ENCODE measurements around the gene ALOX15. TPM values are rescaled to one million over a fixed set of nuclear protein-coding genes. Genes with fewer than 3 reads are reported as not detected.
A peak's percentile ranks its signal among the peaks of the same experiment; 100 is the strongest.
"Not testable (repeated sequence)": the region's sequence is repeated elsewhere in the genome, so short reads cannot be mapped to it uniquely, and the experiment has no call there.

Gene ALOX15
- total RNA-seq, 1 donor from 2014 or later: 0.45 TPM

GRCh38 chr17:4598776-4599504 is 42.5 kb downstream of the ALOX15 start:
- Mint-ChIP-seq H3K4me3 (no peak overlapping the region), H3K36me3 (peaks cover 19% of the 10 kb centered on the region), H3K27me3 (ENCODE audit: low read depth) (no peaks in the 10 kb centered on the region), H3K4me1 (peaks cover 58% of the 10 kb centered on the region), H3K9me3 (no peaks in the 10 kb centered on the region), H3K27ac (peak overlapping the region; percentile 97)
- TF ChIP-seq CTCF (IDR thresholded peaks at IDR 0.05; ENCODE audit: unreplicated experiment): no peak
- no peak for DNase-seq (ENCODE audit: low spot score in 2 of 2, unreplicated experiment in 2 of 2)

GRCh38 chr17:4597975-4598374 is 43.5 kb downstream of the ALOX15 start:
- peak overlapping the region; percentile 82 for H3K27ac Mint-ChIP-seq
- no peaks in the 10 kb centered on the region for H3K27me3 Mint-ChIP-seq (ENCODE audit: low read depth)
- no peak overlapping the region for H3K4me3 Mint-ChIP-seq
- peaks cover 57% of the 10 kb centered on the region for H3K4me1 Mint-ChIP-seq
- H3K9me3 Mint-ChIP-seq: no peaks in the 10 kb centered on the region
- peaks cover 19% of the 10 kb centered on the region for H3K36me3 Mint-ChIP-seq
- no peak for DNase-seq (ENCODE audit: low spot score in 2 of 2, unreplicated experiment in 2 of 2)
- TF ChIP-seq CTCF (IDR thresholded peaks at IDR 0.05; ENCODE audit: unreplicated experiment): no peak

- Mint-ChIP-seq H3K4me1 (peaks cover 65% of the 10 kb centered on the region), H3K36me3 (peaks cover 16% of the 10 kb centered on the region), H3K9me3 (no peaks in the 10 kb centered on the region), H3K27me3 (ENCODE audit: low read depth) (no peaks in the 10 kb centered on the region), H3K27ac (no peak overlapping the region), H3K4me3 (no peak overlapping the region)
- TF ChIP-seq CTCF (IDR thresholded peaks at IDR 0.05; ENCODE audit: unreplicated experiment): no peak
- no peak for DNase-seq (ENCODE audit: low spot score in 2 of 2, unreplicated experiment in 2 of 2)
These were observed 44.7 kb downstream of the ALOX15 start for GRCh38 chr17:4596636-4597380.

- not testable (repeated sequence) for H3K9me3 Mint-ChIP-seq; H3K27ac Mint-ChIP-seq; DNase-seq (ENCODE audit: low spot score in 2 of 2, unreplicated experiment in 2 of 2); H3K27me3 Mint-ChIP-seq (ENCODE audit: low read depth); H3K4me3 Mint-ChIP-seq
- Mint-ChIP-seq H3K4me1 (peaks cover 68% of the 10 kb centered on the region), H3K36me3 (peaks cover 12% of the 10 kb centered on the region)
These were observed 45.7 kb downstream of the ALOX15 start for GRCh38 chr17:4595685-4596342.

DNA sequence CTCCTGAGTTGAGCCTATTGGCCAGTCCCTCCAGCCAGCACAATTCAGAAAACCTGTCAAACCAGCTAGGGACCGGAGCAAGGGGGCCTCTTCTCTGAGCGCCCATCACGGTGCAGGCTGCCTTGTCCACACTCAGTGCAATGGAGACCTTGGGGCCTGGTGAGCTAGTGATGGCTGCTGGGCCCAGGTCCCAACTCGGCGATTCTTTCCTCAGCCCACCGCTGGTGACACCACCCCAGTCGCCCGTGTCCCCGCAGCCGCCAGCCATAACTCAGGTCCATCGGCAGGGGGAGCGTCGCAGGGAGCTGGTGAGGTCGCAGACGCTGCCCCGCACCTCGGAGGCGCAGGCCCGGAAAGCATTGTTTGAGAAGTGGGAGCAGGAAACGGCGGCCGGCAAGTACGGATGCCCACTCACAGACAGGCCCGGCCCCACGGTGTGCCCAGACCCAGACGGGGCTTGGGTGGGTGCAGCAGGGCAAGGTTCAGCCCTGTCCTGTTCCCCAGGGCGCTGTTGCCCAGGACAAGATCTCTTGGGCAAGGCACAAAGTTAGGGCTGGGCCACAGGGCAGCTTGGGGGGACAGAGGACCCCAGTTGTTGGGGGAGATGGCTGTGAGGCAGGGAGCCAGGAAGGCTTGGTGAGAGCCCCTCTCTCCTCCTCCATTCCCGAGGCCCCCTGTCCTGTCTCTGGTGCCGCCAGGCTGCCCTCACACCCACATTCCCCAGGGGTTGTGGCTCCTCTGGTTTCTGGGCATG is 46.4 kb downstream of the ALOX15 start:
- no peaks in the 10 kb centered on the region for H3K27me3 Mint-ChIP-seq (ENCODE audit: low read depth)
- no peak for DNase-seq (ENCODE audit: low spot score in 2 of 2, unreplicated experiment in 2 of 2)
- peaks cover 68% of the 10 kb centered on the region for H3K4me1 Mint-ChIP-seq
- H3K36me3 Mint-ChIP-seq: peaks cover 11% of the 10 kb centered on the region
- H3K9me3 Mint-ChIP-seq: no peaks in the 10 kb centered on the region
- TF ChIP-seq CTCF (IDR thresholded peaks at IDR 0.05; ENCODE audit: unreplicated experiment): peak; percentile 22
- no peak overlapping the region for H3K4me3 Mint-ChIP-seq
- H3K27ac Mint-ChIP-seq: peak overlapping the region; percentile 79
